ENCODE results near the gene RPL7L1.

The RPL7L1 gene

GRCh38 chr6:42904467-42904866 lies 25.1 kb downstream of the RPL7L1 start:
- no peak overlapping the region for H3K4me3 ChIP-seq (ENCODE audit: low read length)
- no peak for TF ChIP-seq CTCF (conservative IDR thresholded peaks at IDR 0.05; ENCODE audit: low read depth, low read length)
- DNase-seq (ENCODE audit: low read depth): no peak

- no peak for DNase-seq (ENCODE audit: low read depth)
- no peak overlapping the region for H3K4me3 ChIP-seq (ENCODE audit: low read length)
- TF ChIP-seq CTCF (conservative IDR thresholded peaks at IDR 0.05; ENCODE audit: low read depth, low read length): no peak
Measured at GRCh38 chr6:42907336-42907735, 27.9 kb downstream of the RPL7L1 start.

- no peak for DNase-seq (ENCODE audit: low read depth)
- no peak overlapping the region for H3K4me3 ChIP-seq (ENCODE audit: low read length)
- no peak for TF ChIP-seq CTCF (conservative IDR thresholded peaks at IDR 0.05; ENCODE audit: low read depth, low read length)
Measured at GRCh38 chr6:42909835-42910234, 30.4 kb downstream of the RPL7L1 start.

- peak; percentile 34 for TF ChIP-seq CTCF (conservative IDR thresholded peaks at IDR 0.05; ENCODE audit: low read depth, low read length)
- no peak for DNase-seq (ENCODE audit: low read depth)
- H3K4me3 ChIP-seq (ENCODE audit: low read length): peak overlapping the region; percentile 27
Measured at GRCh38 chr6:42911171-42912021, 32.0 kb downstream of the RPL7L1 start.

GRCh38 chr6:42914546-42914945 lies 35.1 kb downstream of the RPL7L1 start:
- no peak overlapping the region for H3K4me3 ChIP-seq (ENCODE audit: low read length)
- no peak for TF ChIP-seq CTCF (conservative IDR thresholded peaks at IDR 0.05; ENCODE audit: low read depth, low read length)
- no peak for DNase-seq (ENCODE audit: low read depth)

GRCh38 chr6:42915732-42916131 lies 36.3 kb downstream of the RPL7L1 start, which contains the start of gene PTCRA:
Gene PTCRA (plus strand): TSS chr6:42916053. CDS start chr6:42916070, 17 bp downstream.
- TF ChIP-seq CTCF (conservative IDR thresholded peaks at IDR 0.05; ENCODE audit: low read depth, low read length): no peak
- H3K4me3 ChIP-seq (ENCODE audit: low read length): no peak within 1 kb of the TSS
- DNase-seq (ENCODE audit: low read depth): no peak

GRCh38 chr6:42916288-42916687 lies 36.9 kb downstream of the RPL7L1 start:
- H3K4me3 ChIP-seq (ENCODE audit: low read length): no peak overlapping the region
- DNase-seq (ENCODE audit: low read depth): no peak
- TF ChIP-seq CTCF (conservative IDR thresholded peaks at IDR 0.05; ENCODE audit: low read depth, low read length): no peak
